ENCODE data around the gene ITGB3BP. TPM values are rescaled to one million over a fixed set of nuclear protein-coding genes. Genes with fewer than 3 reads are reported as not detected.
A peak's percentile ranks its signal among the peaks of the same experiment; 100 is the strongest.
"Not testable (repeated sequence)": the region's sequence is repeated elsewhere in the genome, so short reads cannot be mapped to it uniquely, and the experiment has no call there.

ITGB3BP gene
- total RNA-seq, 1 experiment from 2014 or later, result 22.1 TPM

DNA sequence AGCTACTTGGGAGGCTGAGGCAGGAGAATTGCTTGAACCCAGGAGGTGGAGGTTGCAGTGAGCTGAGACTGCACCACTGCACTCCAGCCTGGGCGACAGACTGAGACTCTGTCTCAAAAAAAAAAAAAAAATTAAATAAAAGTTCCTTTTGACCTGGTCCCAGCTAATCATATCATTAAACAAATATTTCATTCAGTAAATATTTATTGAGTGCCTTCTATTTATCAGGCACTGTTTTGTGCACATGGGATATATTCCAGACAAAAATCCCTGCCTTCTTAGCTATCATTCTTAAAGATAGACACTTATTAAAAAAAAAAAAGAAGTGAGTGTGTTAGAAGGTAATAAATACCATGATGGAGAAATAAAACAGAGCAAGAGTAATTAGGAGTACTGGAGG lies 102.3 kb downstream of the ITGB3BP start:
- DNase-seq (ENCODE audit: low read depth), result not testable (repeated sequence)

DNA sequence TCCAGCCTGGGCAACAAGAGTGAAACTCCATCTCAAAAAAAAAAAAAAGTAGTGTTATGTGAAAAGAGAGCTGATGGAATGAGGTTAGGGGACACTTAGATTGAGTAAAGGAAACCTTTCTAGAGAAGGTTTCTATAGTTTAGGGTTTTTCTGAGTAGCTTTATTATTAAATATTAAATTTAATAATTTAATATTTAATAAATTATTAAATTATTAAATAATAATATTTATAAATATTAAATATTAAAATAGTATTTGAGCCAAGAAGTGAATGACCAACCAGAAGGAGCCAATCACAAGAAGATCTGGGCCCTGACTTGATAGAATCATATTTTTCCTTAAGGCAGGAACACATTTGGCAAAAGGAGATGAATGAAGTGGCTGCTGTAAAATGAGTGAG lies 104.9 kb downstream of the ITGB3BP start:
- DNase-seq (ENCODE audit: low read depth), result no peak

- DNase-seq (ENCODE audit: low read depth), result no peak
These were observed 108.2 kb downstream of the ITGB3BP start for GRCh38 chr1:63414691-63415365.

DNA sequence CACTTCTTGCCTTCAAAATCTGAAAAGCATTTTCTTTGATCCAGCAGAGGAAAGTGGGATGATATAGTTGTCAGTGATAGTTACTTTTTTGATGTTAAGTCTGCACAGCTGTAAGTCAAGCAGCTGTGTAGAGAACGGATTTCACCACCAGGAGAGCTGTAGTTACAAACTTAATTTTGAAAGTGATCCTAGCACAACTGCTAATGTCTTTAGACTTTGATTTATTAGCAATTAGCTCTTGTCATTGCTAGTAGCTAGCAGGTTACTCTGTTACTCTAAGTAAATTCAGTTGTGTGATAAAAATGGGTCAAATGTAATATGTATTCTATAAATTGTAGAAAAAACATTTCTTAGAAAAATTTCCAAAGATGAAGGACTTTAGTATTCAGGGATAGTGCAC lies 109.6 kb downstream of the ITGB3BP start:
- DNase-seq (ENCODE audit: low read depth), result peak; percentile 1

DNA sequence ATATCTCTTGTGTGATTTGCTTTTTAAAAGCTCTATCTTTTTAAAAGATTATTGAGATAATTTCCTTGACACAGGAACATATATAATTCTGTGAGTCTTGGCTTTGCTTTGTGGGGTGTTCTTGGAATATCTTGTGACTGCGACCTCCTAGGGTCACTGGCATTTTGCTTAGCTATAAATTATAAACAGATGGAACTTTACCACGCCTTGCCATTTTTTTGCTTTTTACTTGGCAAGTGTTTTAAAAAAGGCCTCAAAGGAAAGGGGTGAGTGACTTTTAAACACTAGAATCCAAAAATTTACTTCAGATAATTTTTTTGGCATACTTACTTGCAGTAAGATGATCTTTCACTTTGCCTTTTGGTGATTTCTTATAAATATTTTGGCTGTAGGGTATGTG lies 112.0 kb downstream of the ITGB3BP start:
- DNase-seq (ENCODE audit: low read depth), result no peak

DNA sequence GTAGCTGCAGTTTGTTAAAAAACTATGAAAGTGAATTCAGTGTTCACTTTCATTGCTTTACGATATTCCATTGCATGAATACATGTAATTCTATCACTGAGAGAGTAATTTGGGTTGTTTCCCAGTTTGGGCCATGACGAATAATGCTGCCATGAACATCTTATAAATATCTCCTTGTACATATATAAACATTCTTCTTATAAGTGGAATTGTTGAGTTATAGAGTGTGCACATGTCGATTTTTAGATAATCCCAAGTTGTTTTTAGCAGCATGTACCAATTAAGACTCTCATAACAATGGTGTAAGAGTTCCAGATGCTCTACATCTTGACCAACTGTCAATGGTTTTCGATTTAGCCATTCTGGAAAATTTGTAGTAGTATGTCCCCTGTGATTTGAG lies 114.7 kb downstream of the ITGB3BP start:
- DNase-seq (ENCODE audit: low read depth), result no peak

GRCh38 chr1:63407002-63407401 lies 116.0 kb downstream of the ITGB3BP start:
- DNase-seq (ENCODE audit: low read depth), result no peak

DNA sequence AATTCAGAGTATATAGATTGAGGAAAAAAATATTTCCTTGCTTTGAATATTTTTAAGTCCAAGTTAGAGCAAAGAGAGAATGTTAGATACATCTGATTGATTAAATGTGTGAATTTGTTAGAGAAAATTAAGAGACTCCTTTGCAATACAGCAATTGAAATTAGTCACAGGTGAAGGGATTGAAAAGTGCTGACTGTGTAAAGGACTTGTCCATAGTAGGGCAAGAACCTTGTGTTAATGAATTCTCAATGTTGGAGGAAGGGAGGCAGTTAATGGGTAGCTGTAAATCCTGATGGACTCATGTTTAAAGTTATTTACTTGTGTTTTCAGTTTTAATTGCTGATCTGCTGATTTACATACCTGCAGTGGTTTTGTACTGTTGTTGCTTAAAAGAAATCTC lies 117.0 kb downstream of the ITGB3BP start:
- DNase-seq (ENCODE audit: low read depth), result no peak

GRCh38 chr1:63405021-63405420 lies 118.0 kb downstream of the ITGB3BP start:
- DNase-seq (ENCODE audit: low read depth), result no peak

DNA sequence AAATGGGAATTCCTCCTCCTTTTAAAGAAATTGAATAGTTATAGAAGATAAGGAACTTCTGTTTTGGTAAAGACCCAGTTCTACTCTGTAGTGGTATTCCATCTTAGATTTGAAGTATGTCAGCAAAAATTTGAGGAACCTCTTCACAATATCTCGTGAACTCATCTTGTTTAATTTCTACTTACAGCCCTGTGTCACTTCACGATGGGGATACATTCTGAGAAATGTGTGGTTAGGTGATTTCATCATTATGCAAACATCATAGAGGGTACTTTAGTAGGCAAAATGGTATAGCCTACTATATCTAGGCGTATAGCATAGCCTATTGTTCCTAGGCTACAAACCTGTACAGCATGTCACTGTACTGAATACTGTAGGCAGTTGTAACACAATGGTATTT lies 119.6 kb downstream of the ITGB3BP start:
- DNase-seq (ENCODE audit: low read depth), result no peak

DNA sequence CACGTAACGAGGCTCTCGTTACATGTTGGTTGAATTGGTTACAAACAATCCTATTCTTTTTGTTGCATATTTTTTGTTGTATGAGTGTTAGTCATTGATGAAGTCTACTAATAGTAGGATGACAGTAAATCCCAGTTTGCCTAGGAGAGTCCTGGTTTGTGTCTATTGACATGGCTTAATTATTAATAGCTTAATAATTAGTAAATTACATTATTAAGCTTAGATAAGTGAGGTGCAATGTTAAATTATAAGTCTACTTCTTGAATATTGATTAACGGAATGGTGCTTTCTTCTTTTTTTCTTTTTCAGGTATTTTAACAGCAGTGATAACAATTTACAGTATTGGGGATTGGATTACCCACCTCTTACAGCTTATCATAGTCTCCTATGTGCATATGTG lies 121.1 kb downstream of the ITGB3BP start:
- no peak for DNase-seq (ENCODE audit: low read depth)

Other genes with a start within 250 kb of the ITGB3BP start
- not detected in 2 replicates for gene FOXD3, start 200.7 kb downstream of the ITGB3BP start, total RNA-seq (2014; rRNA removed)
- 14.2 and 14.4 TPM in 2 replicates for gene ALG6, start 155.6 kb downstream of the ITGB3BP start, total RNA-seq (2014; rRNA removed)
- 3.6 and 5.6 TPM in 2 replicates for gene EFCAB7, start 300 bp upstream of the ITGB3BP start, total RNA-seq (2014; rRNA removed)
- 103 TPM in 2 replicates for gene PGM1, start 70.2 kb upstream of the ITGB3BP start, total RNA-seq (2014; rRNA removed)

All from LHCN-M2 (cell line).